Measurements from ENCODE around the gene OCSTAMP.
A peak's percentile ranks its signal among the peaks of the same experiment; 100 is the strongest.

The OCSTAMP gene

DNA sequence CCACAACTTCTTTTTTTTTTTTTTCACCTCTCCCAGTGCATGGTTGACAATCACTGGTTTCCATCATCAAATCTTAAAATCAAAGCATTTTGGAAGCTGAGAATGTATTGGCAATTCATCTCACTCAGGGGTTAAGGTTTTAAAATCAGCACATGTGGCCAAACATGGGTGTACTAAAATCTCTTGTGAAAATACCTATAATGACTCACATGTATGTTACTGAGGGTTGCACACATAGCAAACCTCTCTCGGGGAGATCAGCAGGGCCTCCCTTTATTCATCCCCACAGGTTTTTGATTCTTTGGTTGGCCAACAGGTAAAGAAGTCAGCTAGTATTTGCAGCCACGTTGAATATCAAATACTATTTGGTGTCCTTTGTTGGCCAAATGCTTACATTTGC lies 44.3 kb upstream of the OCSTAMP start:
- Histone ChIP-seq H2AFZ (ENCODE audit: low read length) (no peak overlapping the region), H3K4me1 (ENCODE audit: insufficient read depth, low read length, severe bottlenecking) (no peaks in the 10 kb centered on the region), H3K4me2 (ENCODE audit: low read length) (no peak overlapping the region), H3K4me3 (ENCODE audit: low read depth, low read length, poor library complexity, severe bottlenecking) (no peak overlapping the region), H3K9me2 (ENCODE audit: low read depth, low read length) (no peaks in the 10 kb centered on the region), H3K27me3 (ENCODE audit: insufficient read depth, low read length) (no peaks in the 10 kb centered on the region), H3K27ac (ENCODE audit: low read depth, low read length, poor library complexity, severe bottlenecking) (no peak overlapping the region), H3K79me2 (ENCODE audit: insufficient read depth, low read length) (no peaks in the 10 kb centered on the region), H3K9me3 (ENCODE audit: low read length) (no peaks in the 10 kb centered on the region), H3F3A (ENCODE audit: insufficient read depth, low read length) (no peaks in the 10 kb centered on the region), H3K9ac (ENCODE audit: low read length) (no peak overlapping the region), H4K20me1 (ENCODE audit: insufficient read depth, low read length) (no peaks in the 10 kb centered on the region), H3K36me3 (ENCODE audit: insufficient read depth, low read length) (no peaks in the 10 kb centered on the region)
- no peak for TF ChIP-seq EZH2 (IDR thresholded peaks at IDR 0.05; ENCODE audit: borderline replicate concordance, low read length)
- TF ChIP-seq, protein P1, sequence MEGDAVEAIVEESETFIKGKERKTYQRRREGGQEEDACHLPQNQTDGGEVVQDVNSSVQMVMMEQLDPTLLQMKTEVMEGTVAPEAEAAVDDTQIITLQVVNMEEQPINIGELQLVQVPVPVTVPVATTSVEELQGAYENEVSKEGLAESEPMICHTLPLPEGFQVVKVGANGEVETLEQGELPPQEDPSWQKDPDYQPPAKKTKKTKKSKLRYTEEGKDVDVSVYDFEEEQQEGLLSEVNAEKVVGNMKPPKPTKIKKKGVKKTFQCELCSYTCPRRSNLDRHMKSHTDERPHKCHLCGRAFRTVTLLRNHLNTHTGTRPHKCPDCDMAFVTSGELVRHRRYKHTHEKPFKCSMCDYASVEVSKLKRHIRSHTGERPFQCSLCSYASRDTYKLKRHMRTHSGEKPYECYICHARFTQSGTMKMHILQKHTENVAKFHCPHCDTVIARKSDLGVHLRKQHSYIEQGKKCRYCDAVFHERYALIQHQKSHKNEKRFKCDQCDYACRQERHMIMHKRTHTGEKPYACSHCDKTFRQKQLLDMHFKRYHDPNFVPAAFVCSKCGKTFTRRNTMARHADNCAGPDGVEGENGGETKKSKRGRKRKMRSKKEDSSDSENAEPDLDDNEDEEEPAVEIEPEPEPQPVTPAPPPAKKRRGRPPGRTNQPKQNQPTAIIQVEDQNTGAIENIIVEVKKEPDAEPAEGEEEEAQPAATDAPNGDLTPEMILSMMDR (IDR thresholded peaks at IDR 0.05; ENCODE audit: low read length) = no peak

GRCh38 chr20:46592580-46593362 lies 42.3 kb upstream of the OCSTAMP start:
- TF ChIP-seq, protein P1 (IDR thresholded peaks at IDR 0.05; ENCODE audit: low read length) = peak; percentile 28; the same call in 1 of the 2 replicates
- TF ChIP-seq EZH2 (IDR thresholded peaks at IDR 0.05; ENCODE audit: borderline replicate concordance, low read length) = no peak
- H3K4me2 ChIP-seq (ENCODE audit: low read length) = no peak overlapping the region
- no peak overlapping the region for H2AFZ ChIP-seq (ENCODE audit: low read length)
- H3K36me3 ChIP-seq (ENCODE audit: insufficient read depth, low read length) = no peaks in the 10 kb centered on the region
- H3K79me2 ChIP-seq (ENCODE audit: insufficient read depth, low read length) = no peaks in the 10 kb centered on the region
- no peaks in the 10 kb centered on the region for H3K9me2 ChIP-seq (ENCODE audit: low read depth, low read length)
- no peaks in the 10 kb centered on the region for H3K4me1 ChIP-seq (ENCODE audit: insufficient read depth, low read length, severe bottlenecking)
- no peaks in the 10 kb centered on the region for H4K20me1 ChIP-seq (ENCODE audit: insufficient read depth, low read length)
- no peaks in the 10 kb centered on the region for H3K9me3 ChIP-seq (ENCODE audit: low read length)
- H3K4me3 ChIP-seq (ENCODE audit: low read depth, low read length, poor library complexity, severe bottlenecking) = no peak overlapping the region
- H3K9ac ChIP-seq (ENCODE audit: low read length) = no peak overlapping the region
- no peaks in the 10 kb centered on the region for H3K27me3 ChIP-seq (ENCODE audit: insufficient read depth, low read length)
- H3F3A ChIP-seq (ENCODE audit: insufficient read depth, low read length) = no peaks in the 10 kb centered on the region
- H3K27ac ChIP-seq (ENCODE audit: low read depth, low read length, poor library complexity, severe bottlenecking) = no peak overlapping the region

DNA sequence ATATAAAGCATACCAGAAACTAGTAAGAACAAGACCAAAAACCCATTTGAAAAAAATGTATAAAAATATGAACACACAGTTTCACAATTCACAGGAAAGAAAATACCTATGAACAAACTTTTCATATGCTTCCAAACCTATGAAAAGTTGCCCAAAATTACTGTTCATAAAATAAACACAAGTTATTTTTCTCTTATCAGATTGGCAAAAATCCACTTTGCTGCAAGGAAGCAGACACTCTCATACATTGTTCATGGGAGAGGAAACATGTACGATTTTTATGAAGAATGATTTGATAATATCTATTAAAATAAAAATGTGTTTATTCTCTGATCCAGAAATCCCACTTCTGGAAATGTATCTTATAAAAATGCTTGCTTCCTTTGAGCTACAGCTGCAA lies 40.0 kb upstream of the OCSTAMP start:
- Histone ChIP-seq H2AFZ (ENCODE audit: low read length) (no peak overlapping the region), H3K27me3 (ENCODE audit: insufficient read depth, low read length) (no peaks in the 10 kb centered on the region), H3K9me2 (ENCODE audit: low read depth, low read length) (no peaks in the 10 kb centered on the region), H3K4me2 (ENCODE audit: low read length) (no peak overlapping the region), H3F3A (ENCODE audit: insufficient read depth, low read length) (no peaks in the 10 kb centered on the region), H3K4me3 (ENCODE audit: low read depth, low read length, poor library complexity, severe bottlenecking) (no peak overlapping the region), H3K9me3 (ENCODE audit: low read length) (no peaks in the 10 kb centered on the region), H3K79me2 (ENCODE audit: insufficient read depth, low read length) (no peaks in the 10 kb centered on the region), H3K4me1 (ENCODE audit: insufficient read depth, low read length, severe bottlenecking) (no peaks in the 10 kb centered on the region), H3K36me3 (ENCODE audit: insufficient read depth, low read length) (no peaks in the 10 kb centered on the region), H4K20me1 (ENCODE audit: insufficient read depth, low read length) (no peaks in the 10 kb centered on the region), H3K9ac (ENCODE audit: low read length) (no peak overlapping the region), H3K27ac (ENCODE audit: low read depth, low read length, poor library complexity, severe bottlenecking) (no peak overlapping the region)
- TF ChIP-seq EZH2 (IDR thresholded peaks at IDR 0.05; ENCODE audit: borderline replicate concordance, low read length) = no peak
